ENCODE data around the gene DLGAP1.

GRCh38 chr18:3721771-3722648, 733.1 kb downstream of the DLGAP1 start:
- no peak for TF ChIP-seq CTCF (IDR thresholded peaks at IDR 0.05)
- peak in 1 of 2 donors; percentile 9 for TF ChIP-seq POLR2AphosphoS5 (IDR thresholded peaks at IDR 0.05)
- TF ChIP-seq EP300 (IDR thresholded peaks at IDR 0.05): no peak
- no peak for TF ChIP-seq POLR2A (IDR thresholded peaks at IDR 0.05; ENCODE audit: low read depth)
